GM21576 (cell line): ENCODE data around the gene MIOX.

Source experiments
- ATAC-seq: cut with Tn5 transposase; IDR thresholded peaks from one replicate; pipeline ENCODE4 v1.9.1; 2021; ENCODE audit warnings: mild to moderate bottlenecking, moderate library complexity; ENCODE audit not compliant: unreplicated experiment

MIOX gene

GRCh38 chr22:50471962-50472361 is 14.7 kb upstream of the MIOX start:
- no peak for ATAC-seq

GRCh38 chr22:50473088-50473487 is 13.6 kb upstream of the MIOX start:
- ATAC-seq, result no peak

- no peak for ATAC-seq
These were observed 12.6 kb upstream of the MIOX start for GRCh38 chr22:50473855-50474671.

- peak; percentile 58 for ATAC-seq
These were observed 11.7 kb upstream of the MIOX start, which contains the start of gene SBF1 for GRCh38 chr22:50474710-50475651. Gene SBF1, minus strand, starts transcription at chr22:50475035. Its CDS starts 195 bp downstream, at chr22:50474840.

- no peak for ATAC-seq
These were observed 11.0 kb upstream of the MIOX start for GRCh38 chr22:50475652-50476002.

GRCh38 chr22:50476868-50477267 is 9.8 kb upstream of the MIOX start:
- ATAC-seq, result no peak

GRCh38 chr22:50477923-50478322 is 8.7 kb upstream of the MIOX start:
- ATAC-seq, result no peak

GRCh38 chr22:50479721-50480120 is 6.9 kb upstream of the MIOX start:
- no peak for ATAC-seq

GRCh38 chr22:50481045-50481439 is 5.6 kb upstream of the MIOX start:
- no peak for ATAC-seq

GRCh38 chr22:50481440-50482106 is 5.1 kb upstream of the MIOX start, which contains the start of gene ADM2:
Gene ADM2, plus strand, starts transcription at chr22:50481543. Its CDS starts 305 bp downstream, at chr22:50481848.
- ATAC-seq, result no peak

GRCh38 chr22:50482107-50483074 is 4.3 kb upstream of the MIOX start:
- no peak for ATAC-seq

- no peak for ATAC-seq
These were observed 3.6 kb upstream of the MIOX start for GRCh38 chr22:50483106-50483505.

- no peak for ATAC-seq
These were observed 3.1 kb upstream of the MIOX start for GRCh38 chr22:50483556-50483955.

- no peak for ATAC-seq
These were observed 2.4 kb upstream of the MIOX start for GRCh38 chr22:50483977-50484853.

- ATAC-seq, result no peak
These were observed 1.2 kb upstream of the MIOX start for GRCh38 chr22:50485221-50486131.

- ATAC-seq, result no peak
These were observed 789 bp downstream of the MIOX start for GRCh38 chr22:50487290-50488005.

GRCh38 chr22:50488006-50488677 is 1.5 kb downstream of the MIOX start:
- no peak for ATAC-seq
